Tongue (tissue), 2 donors: ENCODE measurements around the gene RNF11. TPM values are rescaled to one million over a fixed set of nuclear protein-coding genes. Genes with fewer than 3 reads are reported as not detected.
"Not testable (repeated sequence)": the region's sequence is repeated elsewhere in the genome, so short reads cannot be mapped to it uniquely, and the experiment has no call there.

Experiments used
- DNase-seq: peaks from one replicate; pipeline ENCODE4 v3.0.0-alpha.2; 2015
- total RNA-seq: library from RNA; depleted of rRNA; stranded (reverse); fragments of >200 nt; gene quantifications from one replicate; pipeline ENCODE4 v1.2.3, GENCODE V29; 2014

RNF11 gene
- total RNA-seq, 1 donor from 2014 or later = 91.6 TPM

- not testable (repeated sequence) for DNase-seq
Observed at GRCh38 chr1:51228471-51228870, 7.6 kb upstream of the RNF11 start.

DNA sequence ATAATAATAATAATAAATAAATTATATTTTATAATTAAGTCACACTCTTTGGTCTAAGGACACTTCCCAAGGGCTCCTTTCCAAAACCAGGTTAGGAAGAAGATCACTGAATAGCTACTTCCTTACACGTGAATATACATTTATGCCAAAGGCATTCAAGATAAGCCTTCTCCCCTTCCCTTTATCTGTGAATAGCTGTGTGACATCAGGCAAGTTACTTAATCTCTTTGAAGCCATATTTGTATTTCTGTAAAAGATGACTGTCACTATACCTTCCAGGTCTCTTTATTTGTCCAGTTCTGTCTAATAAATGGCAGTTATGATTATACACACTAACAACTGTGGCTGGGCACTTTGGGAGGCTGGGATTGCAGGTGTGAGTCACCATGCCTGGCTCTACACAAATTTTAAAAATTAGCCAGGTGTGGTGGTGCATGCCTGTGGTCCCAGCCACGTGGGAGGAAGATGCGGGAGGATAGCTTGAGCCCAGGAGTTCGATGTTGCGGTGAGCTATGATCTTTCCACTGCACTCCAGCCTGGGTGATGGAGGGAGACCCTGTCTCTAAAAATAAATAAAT is 5.5 kb upstream of the RNF11 start:
- DNase-seq = no peak

DNA sequence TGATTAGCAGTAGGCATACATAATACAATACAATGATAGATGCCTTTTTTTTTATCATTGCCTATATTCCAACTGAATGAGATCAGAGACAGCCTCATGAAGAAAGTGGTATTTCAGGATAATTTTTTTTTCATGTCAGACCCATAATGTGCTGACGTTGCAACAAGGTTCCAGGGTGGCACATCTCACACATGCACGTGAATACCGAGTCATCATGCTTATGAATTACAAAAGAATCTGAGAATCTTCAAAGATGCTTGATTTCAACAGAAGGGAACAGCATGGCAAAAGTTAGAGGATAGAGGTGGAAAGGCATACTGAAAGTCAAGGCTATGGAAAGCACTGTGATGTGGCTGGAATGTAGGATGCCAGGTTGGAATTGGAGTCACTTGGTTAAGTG is 5.0 kb upstream of the RNF11 start:
- DNase-seq = no peak

DNA sequence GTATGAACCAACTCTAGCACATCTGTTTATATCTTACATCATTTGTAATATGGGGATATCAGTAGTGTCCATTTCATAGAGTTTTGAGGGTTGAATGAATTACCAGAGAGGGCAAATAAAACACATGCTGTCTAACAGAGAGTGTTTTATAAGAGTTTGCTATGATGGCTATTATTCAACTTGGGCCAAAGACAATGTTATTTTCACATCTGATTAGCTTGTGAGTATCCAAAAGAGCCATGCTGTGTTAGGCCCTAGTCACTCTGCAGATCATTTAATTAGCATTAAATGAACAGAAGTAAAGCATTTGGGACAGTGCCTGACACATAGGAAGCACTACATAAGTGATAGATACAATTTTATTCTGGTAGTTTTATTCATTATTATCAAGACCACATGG is 4.2 kb upstream of the RNF11 start:
- no peak for DNase-seq

GRCh38 chr1:51234236-51234635 is 1.8 kb upstream of the RNF11 start:
- DNase-seq = not testable (repeated sequence)

- peak; percentile 84 for DNase-seq
Observed at GRCh38 chr1:51234721-51235425, 1.2 kb upstream of the RNF11 start.

GRCh38 chr1:51236531-51237350 is 668 bp downstream of the RNF11 start:
- peak; percentile 81 for DNase-seq

GRCh38 chr1:51237351-51238033 is 1.4 kb downstream of the RNF11 start:
- peak; percentile 55 for DNase-seq

GRCh38 chr1:51238034-51238403 is 1.9 kb downstream of the RNF11 start:
- peak; percentile 58 for DNase-seq

DNA sequence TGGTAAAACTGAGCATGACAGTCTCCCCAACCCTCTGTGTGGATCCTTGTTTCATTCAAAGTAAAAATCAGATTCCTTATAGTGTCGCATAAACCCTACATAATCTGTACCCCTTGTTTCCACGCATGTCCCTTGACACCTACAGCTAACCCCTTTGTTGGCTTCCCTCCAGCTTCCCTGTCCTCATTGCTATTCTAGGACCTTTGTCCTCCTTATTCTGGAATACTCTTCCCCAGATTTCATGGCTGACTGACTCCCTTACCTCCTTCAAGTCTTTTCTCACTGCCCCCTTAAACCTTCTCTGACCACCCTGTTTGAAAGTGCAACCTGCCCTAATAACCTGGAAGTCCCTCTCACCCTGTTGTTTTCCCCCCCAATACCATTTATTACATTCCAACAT is 4.0 kb downstream of the RNF11 start:
- DNase-seq = peak; percentile 22

- DNase-seq = no peak
Observed at GRCh38 chr1:51241119-51241518, 5.0 kb downstream of the RNF11 start.

GRCh38 chr1:51242546-51242945 is 6.5 kb downstream of the RNF11 start:
- DNase-seq = no peak

DNA sequence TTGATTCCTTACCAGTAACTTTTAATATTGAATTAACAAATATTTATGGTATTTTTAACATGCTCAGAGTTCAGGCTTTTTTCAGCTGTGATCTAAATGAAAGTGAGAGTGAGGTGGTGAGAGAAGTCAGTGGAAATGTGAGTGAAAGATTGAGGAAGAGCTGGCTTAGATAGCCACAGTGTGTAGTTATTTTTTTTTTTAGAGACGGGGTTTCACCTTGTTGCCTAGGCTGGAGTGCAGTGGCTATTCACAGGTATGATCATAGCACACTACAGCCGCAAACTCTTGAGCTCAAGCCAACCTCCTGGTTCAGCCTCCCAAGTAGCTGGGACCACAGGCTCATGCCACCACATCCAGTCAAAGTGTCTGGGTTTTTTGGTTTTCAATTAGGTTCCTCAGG is 10.9 kb downstream of the RNF11 start:
- no peak for DNase-seq

- no peak for DNase-seq
Observed at GRCh38 chr1:51247499-51247898, 11.4 kb downstream of the RNF11 start.

DNA sequence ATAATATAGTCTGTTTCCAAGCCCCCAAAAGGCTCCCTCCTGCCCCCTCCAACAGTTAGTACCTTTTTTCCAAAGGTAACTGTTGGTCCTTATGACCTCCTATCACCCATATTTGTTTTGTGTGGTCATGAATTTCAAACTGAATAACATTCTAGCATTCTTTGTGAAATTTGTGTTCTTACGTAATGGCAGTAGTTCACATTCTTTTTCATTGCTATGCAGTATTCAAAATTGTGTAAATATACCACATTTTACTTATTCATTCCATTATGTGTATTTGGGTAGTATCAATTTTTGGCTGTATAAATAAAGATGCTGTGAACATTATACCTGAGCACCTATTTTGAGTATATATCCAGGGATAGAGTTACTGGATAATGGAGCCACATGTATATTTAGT is 13.4 kb downstream of the RNF11 start:
- no peak for DNase-seq

DNA sequence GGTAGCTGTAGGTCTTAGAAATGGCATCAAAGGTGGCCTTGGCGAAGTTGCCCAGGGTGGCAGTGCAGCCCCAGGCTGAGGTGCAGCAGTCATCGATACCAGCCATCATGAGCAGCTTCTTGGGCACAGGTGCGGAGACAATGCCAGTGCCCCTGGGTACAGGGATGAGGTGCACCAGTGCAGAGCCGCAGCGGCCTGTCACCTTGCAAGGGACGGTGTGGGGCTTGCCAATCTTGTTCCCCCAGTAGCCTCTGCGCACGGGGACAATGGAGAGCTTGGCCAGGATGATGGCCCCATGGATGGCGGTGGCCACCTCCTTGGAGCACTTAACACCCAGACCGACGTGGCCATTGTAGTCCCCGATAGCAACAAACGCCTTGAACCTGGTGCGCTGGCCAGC is 14.7 kb downstream of the RNF11 start:
- DNase-seq = not testable (repeated sequence)

- not testable (repeated sequence) for DNase-seq
Observed at GRCh38 chr1:51251165-51251564, 15.1 kb downstream of the RNF11 start.

GRCh38 chr1:51252366-51252765 is 16.3 kb downstream of the RNF11 start:
- no peak for DNase-seq

GRCh38 chr1:51253691-51254090 is 17.6 kb downstream of the RNF11 start:
- DNase-seq = no peak

DNA sequence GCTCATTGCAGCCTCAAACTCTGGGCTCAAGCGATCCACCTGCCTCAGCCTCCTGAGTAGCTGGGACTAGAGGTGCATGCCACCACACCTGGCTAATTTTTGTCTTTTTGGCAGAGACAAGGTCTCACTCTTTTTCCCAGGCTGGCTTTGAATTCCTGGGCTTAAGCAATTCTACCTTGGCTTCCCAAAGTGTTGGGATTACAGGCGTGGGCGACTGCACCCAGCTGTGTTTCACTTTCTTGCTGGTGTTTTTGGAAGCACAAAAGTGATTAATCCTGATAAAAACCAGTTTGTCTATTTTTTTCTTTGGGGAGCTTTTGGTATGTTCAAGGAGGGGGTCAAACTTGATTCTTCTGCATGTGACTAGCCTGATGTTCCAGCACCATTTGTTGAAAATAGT is 19.3 kb downstream of the RNF11 start:
- DNase-seq = no peak

GRCh38 chr1:51263147-51263877 is 27.2 kb downstream of the RNF11 start:
- DNase-seq = no peak

GRCh38 chr1:51264451-51264850 is 28.4 kb downstream of the RNF11 start:
- peak; percentile 85 for DNase-seq
